Mesenteric fat pad (tissue), 1 donor: ENCODE results near the gene APOBEC3H. TPM values are rescaled to one million over a fixed set of nuclear protein-coding genes. Genes with fewer than 3 reads are reported as not detected.
"Not testable (repeated sequence)": the region's sequence is repeated elsewhere in the genome, so short reads cannot be mapped to it uniquely, and the experiment has no call there.

Source experiments
- DNase-seq: peaks from one replicate; pipeline ENCODE4 v3.0.0-alpha.2; 2020; ENCODE audit warnings: low spot score
- long read RNA-seq: library from polyadenylated mRNA; unstranded; transcript quantifications from one replicate; pipeline ENCODE4 v2.0.0, GENCODE V29; 2020
- total RNA-seq: library from RNA; stranded (reverse); fragmentation: NEBNext Ultra II Directional; extraction: Animal tissue kit (Norgen Biotek cat#: 25700); gene quantifications from one replicate; pipeline ENCODE4 v1.2.1, GENCODE V29; 2021
- donor health status: DM: yes; HTN: yes; CAD: no.

Gene APOBEC3H
- total RNA-seq = not detected
- long read RNA-seq = 0 reads

DNA sequence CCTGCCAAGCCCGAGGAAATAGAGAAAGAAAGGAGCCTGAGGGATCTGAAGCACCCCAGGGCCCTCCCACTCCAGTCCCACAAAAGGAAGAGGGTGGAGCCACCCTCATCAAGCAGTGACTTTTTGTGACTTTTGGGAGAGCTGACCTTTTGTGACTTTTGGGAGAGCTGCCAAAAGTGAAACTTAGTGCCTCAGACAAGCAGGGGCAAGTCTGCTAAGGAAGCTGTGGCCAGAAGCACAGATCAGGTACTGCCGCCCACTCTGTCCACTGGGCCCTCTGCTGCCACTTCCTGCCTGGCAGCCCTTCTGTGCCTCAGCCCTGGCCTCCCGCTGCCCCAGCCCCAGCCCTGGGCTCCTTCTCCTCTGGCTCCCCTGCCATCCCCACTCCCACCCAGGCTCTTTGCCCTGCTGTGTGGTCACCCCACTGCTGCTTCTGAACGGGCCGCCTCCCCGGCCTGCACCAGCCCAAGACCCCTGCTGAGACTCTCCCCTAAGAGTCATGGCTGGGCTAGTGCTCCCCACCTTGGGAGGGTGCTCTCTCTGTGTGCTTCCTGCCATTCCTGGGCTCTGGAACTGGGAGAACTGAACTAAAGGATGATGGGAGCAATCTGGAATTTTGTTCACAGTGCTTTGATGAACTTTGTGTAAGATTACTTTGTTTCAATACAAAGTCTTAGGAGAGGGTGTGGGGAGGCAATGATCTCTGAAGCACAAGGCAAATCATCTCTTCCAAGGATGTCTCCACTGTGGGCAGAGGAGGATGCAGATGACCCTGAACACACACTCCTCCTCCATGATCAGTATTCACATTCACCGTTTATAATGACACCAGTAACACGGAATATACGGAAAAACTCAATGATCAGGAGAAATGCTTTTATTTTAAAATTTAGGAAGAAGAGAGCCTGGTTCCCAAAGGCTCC lies at the start of gene APOBEC3H:
Gene APOBEC3H, plus strand, starts transcription at position 147 of the 923 bp plus-strand sequence. CDS start 3,035 bp downstream, outside the sequence.
- DNase-seq = no peak

GRCh38 chr22:39049486-39049885 lies 47.6 kb upstream of the APOBEC3H start:
- DNase-seq = not testable (repeated sequence)

GRCh38 chr22:39051844-39052495 lies 45.1 kb upstream of the APOBEC3H start:
- DNase-seq = not testable (repeated sequence)

DNA sequence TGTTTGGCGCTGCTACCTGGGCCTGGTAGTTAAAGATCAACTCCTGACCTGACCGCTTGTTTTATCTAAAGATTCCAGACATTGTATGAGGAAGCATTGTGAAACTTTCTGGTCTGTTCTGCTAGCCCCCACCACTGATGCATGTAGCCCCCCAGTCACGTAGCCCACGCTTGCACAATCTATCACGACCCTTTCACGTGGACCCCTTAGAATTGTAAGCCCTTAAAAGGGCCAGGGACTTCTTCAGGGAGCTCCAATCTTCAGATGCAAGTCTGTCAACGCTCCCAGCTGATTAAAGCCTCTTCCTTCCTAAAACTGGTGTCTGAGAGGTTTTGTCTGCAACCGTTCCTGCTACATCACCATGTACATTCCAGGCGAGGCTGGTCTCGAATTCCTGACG lies 41.4 kb upstream of the APOBEC3H start:
- no peak for DNase-seq

DNA sequence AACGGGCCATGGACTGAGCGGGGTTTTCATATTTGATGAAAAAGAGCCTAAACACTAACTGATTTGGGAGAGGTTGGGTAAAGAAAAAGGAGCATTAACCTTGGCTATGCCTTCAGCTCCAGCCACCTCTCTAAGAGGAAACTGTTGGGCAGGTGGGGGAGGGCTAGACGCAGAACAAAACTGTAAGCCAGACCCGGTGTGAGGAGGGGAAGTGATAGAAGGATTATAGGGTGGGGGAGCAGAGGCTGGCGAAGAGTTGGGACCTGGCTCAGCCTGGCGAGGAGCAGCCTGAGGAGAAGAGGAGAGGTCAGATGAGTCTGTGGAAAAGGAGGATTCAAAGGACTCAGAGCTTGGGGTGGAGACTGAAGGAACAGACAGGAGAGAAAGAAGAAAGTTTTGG lies 35.8 kb upstream of the APOBEC3H start:
- DNase-seq = not testable (repeated sequence)

GRCh38 chr22:39061951-39062350 lies 35.1 kb upstream of the APOBEC3H start:
- DNase-seq = not testable (repeated sequence)

GRCh38 chr22:39063904-39064303 lies 33.1 kb upstream of the APOBEC3H start:
- not testable (repeated sequence) for DNase-seq

DNA sequence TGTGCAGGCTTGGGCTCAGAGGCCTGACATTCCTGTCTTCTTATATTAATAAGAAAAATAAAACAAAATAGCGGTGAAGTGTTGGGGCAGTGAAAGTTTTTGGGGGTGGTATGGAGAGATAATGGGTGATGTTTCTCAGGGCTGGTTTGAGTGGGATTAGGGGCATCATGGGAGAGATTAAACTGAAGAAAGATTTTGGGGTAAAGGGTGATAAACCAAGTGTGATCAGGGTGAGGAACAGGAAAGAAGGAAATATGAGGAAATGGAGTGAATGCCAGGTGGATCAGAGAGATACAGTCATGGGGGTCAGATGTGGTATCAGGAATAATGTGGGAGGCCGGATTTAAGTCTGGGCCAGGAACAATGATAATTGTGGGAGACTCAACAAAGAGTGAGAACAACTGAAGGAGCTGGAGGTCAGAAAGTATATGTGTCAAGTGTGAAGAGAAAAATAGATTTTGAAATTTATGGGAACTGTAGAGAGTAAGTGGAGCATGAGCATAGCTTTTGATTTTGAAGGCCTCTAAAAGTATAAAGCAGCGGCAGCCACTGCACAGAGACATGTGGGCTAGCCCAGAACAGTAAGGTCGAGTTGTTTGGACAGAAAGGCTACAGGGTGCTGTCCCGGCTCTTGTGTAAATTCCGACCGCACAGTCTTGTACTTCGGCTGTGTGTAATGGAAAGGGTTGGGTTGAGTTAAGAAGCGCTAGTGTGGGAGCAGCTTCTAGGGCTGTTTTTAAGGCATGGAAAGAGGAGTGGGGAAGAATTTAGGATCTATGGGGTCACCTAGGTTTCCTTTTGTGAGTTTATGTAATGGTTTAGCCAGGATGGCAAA lies 30.4 kb upstream of the APOBEC3H start:
- DNase-seq = not testable (repeated sequence)

- no peak for DNase-seq
These were observed 28.8 kb upstream of the APOBEC3H start for GRCh38 chr22:39068033-39068785.

GRCh38 chr22:39070186-39070585 lies 26.9 kb upstream of the APOBEC3H start:
- DNase-seq = no peak

- DNase-seq = not testable (repeated sequence)
These were observed 24.5 kb upstream of the APOBEC3H start for GRCh38 chr22:39072581-39072981.

DNA sequence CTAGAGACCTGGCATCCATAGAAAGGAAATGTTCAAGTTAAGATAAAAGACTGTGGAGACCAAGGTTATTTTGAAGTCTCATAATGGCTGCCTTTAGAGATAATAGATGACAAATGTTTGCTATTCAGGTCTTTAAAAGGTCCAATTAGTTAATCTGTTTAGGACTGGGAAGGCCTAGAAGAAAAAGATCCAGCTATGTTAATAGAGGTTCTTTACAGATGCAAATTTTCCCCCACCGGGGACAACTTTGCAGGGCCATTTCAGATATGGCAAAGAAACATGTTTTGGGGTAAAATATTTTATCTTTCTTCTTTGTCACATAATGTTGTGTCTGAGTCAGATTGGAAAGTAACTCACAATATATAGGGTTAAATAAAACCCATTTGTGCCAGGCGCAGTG lies 23.1 kb upstream of the APOBEC3H start:
- no peak for DNase-seq

- not testable (repeated sequence) for DNase-seq
These were observed 20.7 kb upstream of the APOBEC3H start for GRCh38 chr22:39076155-39077025.

DNA sequence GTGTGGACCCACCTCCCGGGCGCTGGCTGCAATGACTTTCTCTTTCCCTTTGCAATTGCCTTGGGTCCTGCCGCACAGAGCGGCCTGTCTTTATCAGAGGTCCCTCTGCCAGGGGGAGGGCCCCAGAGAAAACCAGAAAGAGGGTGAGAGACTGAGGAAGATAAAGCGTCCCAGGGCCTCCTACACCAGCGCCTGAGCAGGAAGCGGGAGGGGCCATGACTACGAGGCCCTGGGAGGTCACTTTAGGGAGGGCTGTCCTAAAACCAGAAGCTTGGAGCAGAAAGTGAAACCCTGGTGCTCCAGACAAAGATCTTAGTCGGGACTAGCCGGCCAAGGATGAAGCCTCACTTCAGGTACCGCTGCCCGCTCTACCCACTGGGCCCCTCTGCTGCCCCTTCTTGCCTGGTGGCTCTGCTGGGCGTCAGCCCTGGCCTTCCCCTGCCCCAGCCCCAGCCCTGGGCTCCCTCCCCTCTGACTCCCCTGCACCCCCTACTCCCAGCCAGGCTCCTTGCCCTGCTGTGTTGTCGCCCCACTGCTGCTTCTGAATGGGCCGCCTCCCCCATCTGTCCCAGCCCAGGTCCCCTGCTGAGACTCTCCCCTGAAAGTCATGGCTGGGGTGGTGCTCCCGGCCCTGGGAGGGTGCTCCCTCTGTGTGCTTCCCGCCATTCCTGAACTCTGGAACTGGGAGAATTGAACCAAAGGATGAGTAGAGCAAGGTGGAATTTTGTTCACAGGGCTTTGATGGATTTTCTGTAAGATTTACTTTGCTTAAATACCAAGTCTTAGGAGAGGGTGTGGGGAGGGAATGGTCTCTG lies 19.8 kb upstream of the APOBEC3H start, which contains the start of gene APOBEC3G:
Gene APOBEC3G, plus strand, starts transcription at position 250 of the 815 bp plus-strand sequence. Its CDS starts 87 bp downstream, at position 337.
- not testable (repeated sequence) for DNase-seq

DNA sequence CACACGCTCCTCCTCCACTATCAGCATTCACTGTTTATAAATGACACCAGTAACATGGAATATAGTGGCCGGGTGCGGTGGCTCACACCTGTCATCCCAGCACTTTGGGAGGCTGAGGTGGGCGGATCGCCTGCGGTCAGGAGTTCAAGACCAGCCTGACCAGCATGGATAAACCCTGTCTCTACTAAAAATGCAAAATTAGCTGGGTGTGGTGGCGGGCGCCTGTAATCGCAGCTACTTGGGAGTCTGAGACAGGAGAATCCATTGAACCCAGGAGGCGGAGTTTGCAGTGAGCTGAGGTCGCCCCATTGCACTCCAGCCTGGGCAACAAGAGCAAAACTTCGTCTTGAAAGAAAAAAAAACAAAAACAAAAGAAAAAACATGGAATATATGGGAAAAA lies 19.1 kb upstream of the APOBEC3H start:
- not testable (repeated sequence) for DNase-seq

GRCh38 chr22:39078329-39078728 lies 18.7 kb upstream of the APOBEC3H start:
- DNase-seq = no peak

GRCh38 chr22:39079054-39079637 lies 17.9 kb upstream of the APOBEC3H start:
- DNase-seq = not testable (repeated sequence)
